Muscle layer of colon (tissue), 2 donors: Measurements from ENCODE around the gene KLHL40.
A peak's percentile ranks its signal among the peaks of the same experiment; 100 is the strongest.

Experiments
- H3K27ac ChIP-seq: one replicate; pipeline ENCODE4 v1.7.0; 2013; ENCODE audit warnings: low read depth, mild to moderate bottlenecking, low read length, moderate library complexity
- H3K27me3 ChIP-seq, 2 donors: one replicate each; pipeline ENCODE4 v1.7.0; 2013; ENCODE audit warnings: low read length in 2 of 2, mild to moderate bottlenecking in 2 of 2; ENCODE audit not compliant: insufficient read depth in 2 of 2, control insufficient read depth in 1 of 2
- H3K36me3 ChIP-seq: one replicate; pipeline ENCODE4 v1.7.0; 2013; ENCODE audit warnings: mild to moderate bottlenecking, low read length; ENCODE audit not compliant: insufficient read depth
- H3K4me1 ChIP-seq: one replicate; pipeline ENCODE4 v1.7.0; 2013; ENCODE audit warnings: mild to moderate bottlenecking, low read length; ENCODE audit not compliant: insufficient read depth
- H3K4me3 ChIP-seq, 2 donors: one replicate each; pipeline ENCODE4 v1.7.0; 2013; ENCODE audit warnings: low read length in 2 of 2, low read depth in 1 of 2, mild to moderate bottlenecking in 1 of 2, moderate library complexity in 1 of 2
- H3K9ac ChIP-seq: one replicate; pipeline ENCODE4 v1.7.0; 2013; ENCODE audit warnings: low read length
- H3K9me3 ChIP-seq: one replicate; pipeline ENCODE4 v1.7.0; 2013; ENCODE audit warnings: mild to moderate bottlenecking, low read length
- donor health status: abdominal sarcoma.
- donor health status: Adenocarcinoma of cecum.

Gene KLHL40

DNA sequence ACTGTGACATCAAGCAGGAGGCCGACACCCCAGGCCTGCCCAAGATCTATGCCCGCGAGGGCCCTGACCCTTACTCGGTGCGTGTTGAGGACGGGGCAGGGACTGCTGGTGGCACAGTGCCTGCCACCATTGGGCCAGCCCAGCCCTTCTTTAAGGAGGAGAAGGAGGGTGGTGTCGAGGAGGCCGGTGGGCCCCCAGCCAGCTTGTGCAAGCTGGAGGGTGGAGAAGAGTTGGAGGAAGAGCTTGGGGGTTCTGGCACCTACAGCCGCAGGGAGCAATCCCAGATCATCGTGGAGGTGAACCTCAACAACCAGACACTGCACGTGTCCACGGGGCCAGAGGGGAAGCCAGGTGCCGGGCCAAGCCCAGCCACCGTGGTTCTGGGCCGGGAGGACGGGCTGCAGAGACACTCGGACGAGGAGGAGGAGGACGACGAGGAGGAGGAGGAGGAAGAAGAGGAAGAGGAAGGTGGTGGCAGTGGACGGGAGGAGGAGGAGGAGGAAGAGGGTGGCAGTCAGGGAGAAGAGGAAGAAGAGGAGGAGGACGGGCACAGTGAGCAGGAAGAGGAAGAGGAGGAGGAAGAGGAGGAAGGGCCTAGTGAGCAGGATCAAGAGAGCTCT, 26.5 kb upstream of the KLHL40 start:
- Histone ChIP-seq H3K4me1 (peaks cover 27% of the 10 kb centered on the region), H3K27ac (no peak overlapping the region), H3K36me3 (no peaks in the 10 kb centered on the region), H3K9me3 (no peaks in the 10 kb centered on the region), H3K27me3 (no peaks in the 10 kb centered on the region), H3K9ac (no peak overlapping the region), H3K4me3 (no peak overlapping the region)

- Histone ChIP-seq H3K27me3 (no peaks in the 10 kb centered on the region), H3K9me3 (no peaks in the 10 kb centered on the region), H3K9ac (no peak overlapping the region), H3K36me3 (no peaks in the 10 kb centered on the region), H3K4me3 (no peak overlapping the region), H3K27ac (peak overlapping the region; percentile 14), H3K4me1 (peaks cover 27% of the 10 kb centered on the region)
Observed at GRCh38 chr3:42659451-42660130, 25.7 kb upstream of the KLHL40 start.

GRCh38 chr3:42660131-42660715, 25.1 kb upstream of the KLHL40 start:
- H3K4me1 ChIP-seq: peaks cover 24% of the 10 kb centered on the region
- H3K36me3 ChIP-seq: no peaks in the 10 kb centered on the region
- no peaks in the 10 kb centered on the region for H3K9me3 ChIP-seq
- no peak overlapping the region for H3K9ac ChIP-seq
- no peaks in the 10 kb centered on the region for H3K27me3 ChIP-seq
- H3K4me3 ChIP-seq: no peak overlapping the region
- H3K27ac ChIP-seq: no peak overlapping the region

GRCh38 chr3:42660898-42661297, 24.4 kb upstream of the KLHL40 start:
- Histone ChIP-seq H3K4me3 (no peak overlapping the region), H3K9me3 (no peaks in the 10 kb centered on the region), H3K27ac (no peak overlapping the region), H3K9ac (no peak overlapping the region), H3K4me1 (peaks cover 20% of the 10 kb centered on the region), H3K27me3 (no peaks in the 10 kb centered on the region), H3K36me3 (no peaks in the 10 kb centered on the region)

DNA sequence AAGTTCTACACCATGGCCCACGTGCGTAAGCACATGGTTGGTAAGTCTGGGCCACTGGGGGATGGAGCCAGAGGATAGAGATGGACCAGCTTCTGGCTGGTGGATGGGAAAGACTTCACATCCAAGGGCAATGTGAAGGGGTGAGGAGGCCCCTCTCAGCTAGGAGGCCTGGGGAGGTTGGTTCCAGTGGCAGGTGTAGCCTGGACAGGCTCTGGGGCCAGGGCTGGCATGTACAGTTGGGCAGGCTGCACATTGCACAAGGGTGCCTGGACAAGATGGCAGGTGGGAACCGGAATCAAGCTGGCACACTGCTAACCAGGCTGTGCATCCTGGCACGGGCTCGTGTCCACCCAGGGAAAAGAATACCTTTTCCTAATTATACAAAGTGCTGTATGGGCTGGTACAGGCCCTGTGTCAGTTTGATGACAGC, 23.7 kb upstream of the KLHL40 start:
- Histone ChIP-seq H3K36me3 (no peaks in the 10 kb centered on the region), H3K27ac (no peak overlapping the region), H3K4me3 (no peak overlapping the region), H3K27me3 (no peaks in the 10 kb centered on the region), H3K9ac (no peak overlapping the region), H3K9me3 (no peaks in the 10 kb centered on the region), H3K4me1 (peaks cover 22% of the 10 kb centered on the region)

DNA sequence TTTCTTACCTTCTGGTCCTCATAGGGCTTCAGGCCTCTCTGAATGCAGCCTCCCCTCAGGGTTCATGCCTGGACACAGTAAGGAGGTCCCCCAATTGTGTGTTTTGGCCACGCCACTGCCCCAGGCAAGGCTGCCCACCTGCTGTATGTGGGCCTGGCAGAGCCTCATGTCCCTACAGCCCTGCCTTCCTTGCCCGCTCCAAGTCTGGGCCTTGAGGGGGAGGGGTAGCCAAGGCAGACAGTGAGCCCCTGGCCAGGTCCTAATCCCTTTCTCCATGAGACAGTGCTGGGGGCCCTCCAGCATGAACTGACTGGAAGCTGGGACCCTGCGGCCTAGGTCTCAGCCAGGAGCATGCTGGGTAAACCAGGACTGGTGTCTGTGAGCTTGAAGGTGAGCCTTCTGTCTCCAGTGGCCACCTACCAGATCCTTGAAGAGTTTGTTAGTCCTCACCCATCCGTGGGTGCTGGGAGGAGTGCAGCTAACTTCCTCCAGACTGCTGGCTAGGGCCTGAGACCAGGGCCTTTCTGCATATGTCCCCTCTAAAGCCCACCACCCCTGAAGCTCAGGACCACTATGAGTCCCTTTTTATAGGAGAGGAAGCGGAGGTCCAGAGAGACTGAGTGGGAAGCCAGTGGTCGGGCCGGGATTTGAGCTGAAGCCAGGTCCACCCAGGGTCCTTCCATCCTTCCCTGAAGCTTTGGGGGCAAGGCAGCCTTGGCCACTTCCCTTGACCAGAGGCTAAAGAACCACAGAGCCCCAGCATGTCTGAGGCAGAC, 23.1 kb upstream of the KLHL40 start:
- Histone ChIP-seq H3K27me3 (no peaks in the 10 kb centered on the region), H3K4me3 (no peak overlapping the region), H3K4me1 (peaks cover 28% of the 10 kb centered on the region), H3K36me3 (no peaks in the 10 kb centered on the region), H3K9me3 (no peaks in the 10 kb centered on the region), H3K27ac (no peak overlapping the region), H3K9ac (no peak overlapping the region)

- Histone ChIP-seq H3K9me3 (no peaks in the 10 kb centered on the region), H3K9ac (no peak overlapping the region), H3K4me3 (no peak overlapping the region), H3K27ac (no peak overlapping the region), H3K27me3 (no peaks in the 10 kb centered on the region), H3K4me1 (peaks cover 36% of the 10 kb centered on the region), H3K36me3 (no peaks in the 10 kb centered on the region)
Observed at GRCh38 chr3:42662813-42663535, 22.4 kb upstream of the KLHL40 start.

DNA sequence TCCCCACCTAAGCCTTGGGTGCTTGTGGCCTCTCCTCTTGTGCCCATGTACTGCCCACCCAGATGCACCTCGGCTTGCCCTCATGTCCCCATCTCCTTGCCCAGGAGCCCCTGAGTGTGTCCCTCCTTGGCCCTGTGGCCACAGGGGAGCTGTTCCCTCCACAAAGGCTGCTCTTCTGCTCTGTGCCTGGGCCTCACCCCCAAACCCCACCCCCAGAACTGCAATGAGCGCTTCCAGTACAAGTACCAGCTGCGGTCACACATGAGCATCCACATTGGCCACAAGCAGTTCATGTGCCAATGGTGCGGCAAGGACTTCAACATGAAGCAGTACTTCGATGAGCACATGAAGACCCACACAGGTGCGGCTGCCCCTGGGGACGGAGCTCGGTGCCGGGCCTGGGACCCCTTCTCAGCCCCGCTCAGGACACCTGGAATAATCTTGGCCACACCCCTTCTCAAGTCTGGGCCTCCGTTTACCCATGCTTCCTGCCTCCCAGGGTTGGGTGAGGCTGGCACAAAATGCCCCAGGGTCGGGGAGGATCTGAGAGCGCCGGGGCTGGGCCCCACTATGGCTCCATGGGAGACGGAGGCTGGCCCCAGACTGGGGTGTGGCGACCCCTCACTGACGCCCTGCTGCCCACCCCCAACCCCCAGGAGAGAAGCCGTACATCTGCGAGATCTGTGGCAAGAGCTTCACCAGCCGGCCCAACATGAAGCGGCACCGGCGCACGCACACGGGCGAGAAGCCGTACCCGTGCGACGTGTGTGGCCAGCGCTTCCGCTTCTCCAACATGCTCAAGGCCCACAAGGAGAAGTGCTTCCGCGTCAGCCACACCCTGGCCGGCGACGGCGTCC, 21.5 kb upstream of the KLHL40 start:
- Histone ChIP-seq H3K27me3 (no peaks in the 10 kb centered on the region), H3K9me3 (no peaks in the 10 kb centered on the region), H3K4me1 (peaks cover 42% of the 10 kb centered on the region), H3K27ac (no peak overlapping the region), H3K4me3 (no peak overlapping the region), H3K36me3 (no peaks in the 10 kb centered on the region), H3K9ac (no peak overlapping the region)

DNA sequence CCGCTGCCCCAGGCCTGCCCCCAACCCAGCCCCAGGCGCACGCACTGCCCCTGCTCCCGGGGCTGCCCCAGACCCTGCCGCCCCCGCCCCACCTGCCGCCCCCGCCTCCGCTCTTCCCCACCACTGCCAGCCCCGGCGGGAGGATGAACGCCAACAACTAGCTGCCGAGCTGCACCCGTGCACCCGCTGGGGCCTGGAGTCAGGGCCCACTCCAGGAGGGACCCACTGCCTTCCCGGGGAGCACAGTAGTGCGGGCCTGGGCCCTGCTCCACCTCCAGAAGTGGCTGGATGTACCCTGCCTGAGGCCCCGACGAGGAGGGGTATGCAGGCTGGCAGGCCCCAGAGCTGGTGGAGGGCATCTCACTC, 20.9 kb upstream of the KLHL40 start:
- no peaks in the 10 kb centered on the region for H3K9me3 ChIP-seq
- H3K4me1 ChIP-seq: peaks cover 39% of the 10 kb centered on the region
- H3K27ac ChIP-seq: no peak overlapping the region
- H3K4me3 ChIP-seq: no peak overlapping the region
- no peaks in the 10 kb centered on the region for H3K27me3 ChIP-seq
- no peaks in the 10 kb centered on the region for H3K36me3 ChIP-seq
- no peak overlapping the region for H3K9ac ChIP-seq

- Histone ChIP-seq H3K4me3 (no peak overlapping the region), H3K4me1 (peaks cover 32% of the 10 kb centered on the region), H3K36me3 (no peaks in the 10 kb centered on the region), H3K27me3 (no peaks in the 10 kb centered on the region), H3K9ac (no peak overlapping the region), H3K27ac (no peak overlapping the region), H3K9me3 (no peaks in the 10 kb centered on the region)
Observed at GRCh38 chr3:42665050-42665878, 20.1 kb upstream of the KLHL40 start.
